Progenitor cell of endocrine pancreas (in vitro differentiated cells): ENCODE data around the gene MTREX. TPM values are rescaled to one million over a fixed set of nuclear protein-coding genes. Genes with fewer than 3 reads are reported as not detected.

Experiments used
- DNase-seq: peaks from one replicate; pipeline ENCODE4 v3.0.0; 2021; ENCODE audit warnings: low spot score; ENCODE audit not compliant: unreplicated experiment
- H3K27ac Mint-ChIP-seq: 2 replicates; pipeline ENCODE4 v1.8.0; 2021; ENCODE audit warnings: mild to moderate bottlenecking, moderate library complexity, mixed read lengths
- H3K27me3 Mint-ChIP-seq: 2 replicates; pipeline ENCODE4 v1.8.0; 2021; ENCODE audit warnings: mixed read lengths
- H3K36me3 Mint-ChIP-seq: 2 replicates; pipeline ENCODE4 v1.8.0; 2022; ENCODE audit warnings: mixed read lengths; ENCODE audit not compliant: insufficient read depth
- H3K4me1 Mint-ChIP-seq: 2 replicates; pipeline ENCODE4 v1.8.0; 2021; ENCODE audit warnings: low read depth, mixed read lengths
- H3K4me3 Mint-ChIP-seq: 2 replicates; pipeline ENCODE4 v1.8.0; 2021; ENCODE audit warnings: low read depth, mild to moderate bottlenecking, moderate library complexity, mixed read lengths
- H3K9me3 Mint-ChIP-seq: 2 replicates; pipeline ENCODE4 v1.8.0; 2021; ENCODE audit warnings: low read depth, mixed read lengths
- CTCF ChIP-seq: fragments of 200-600 bp; sonication (generic); IDR thresholded peaks from one replicate; pipeline ENCODE4 v1.5.0; 2021; ENCODE audit warnings: antibody characterized with exemption, mild to moderate bottlenecking; ENCODE audit not compliant: unreplicated experiment
- total RNA-seq: library from RNA; stranded (reverse); gene quantifications from 2 replicates; pipeline ENCODE4 v1.2.1, GENCODE V29; 2021

MTREX gene
- total RNA-seq, 1 donor from 2014 or later, result 75.5 TPM

- Mint-ChIP-seq H3K4me1 (peaks cover 10% of the 10 kb centered on the region), H3K27ac (no peak overlapping the region), H3K9me3 (no peaks in the 10 kb centered on the region), H3K4me3 (no peak overlapping the region), H3K36me3 (peaks cover 9% of the 10 kb centered on the region), H3K27me3 (no peaks in the 10 kb centered on the region)
- no peak for TF ChIP-seq CTCF
- DNase-seq, result no peak
Measured at GRCh38 chr5:55415071-55415470, 107.3 kb downstream of the MTREX start.

- H3K4me1 Mint-ChIP-seq, result peaks cover 10% of the 10 kb centered on the region
- H3K27ac Mint-ChIP-seq, result no peak overlapping the region
- H3K27me3 Mint-ChIP-seq, result no peaks in the 10 kb centered on the region
- peaks cover 9% of the 10 kb centered on the region for H3K36me3 Mint-ChIP-seq
- no peaks in the 10 kb centered on the region for H3K9me3 Mint-ChIP-seq
- TF ChIP-seq CTCF, result no peak
- no peak overlapping the region for H3K4me3 Mint-ChIP-seq
- DNase-seq, result no peak
Measured at GRCh38 chr5:55416306-55416705, 108.5 kb downstream of the MTREX start.

GRCh38 chr5:55418994-55419968 lies 111.5 kb downstream of the MTREX start:
- H3K9me3 Mint-ChIP-seq, result no peaks in the 10 kb centered on the region
- TF ChIP-seq CTCF, result no peak
- H3K4me1 Mint-ChIP-seq, result peaks cover 10% of the 10 kb centered on the region
- no peak overlapping the region for H3K4me3 Mint-ChIP-seq
- H3K27me3 Mint-ChIP-seq, result no peaks in the 10 kb centered on the region
- no peak overlapping the region for H3K27ac Mint-ChIP-seq
- H3K36me3 Mint-ChIP-seq, result peaks cover 16% of the 10 kb centered on the region
- no peak for DNase-seq

DNA sequence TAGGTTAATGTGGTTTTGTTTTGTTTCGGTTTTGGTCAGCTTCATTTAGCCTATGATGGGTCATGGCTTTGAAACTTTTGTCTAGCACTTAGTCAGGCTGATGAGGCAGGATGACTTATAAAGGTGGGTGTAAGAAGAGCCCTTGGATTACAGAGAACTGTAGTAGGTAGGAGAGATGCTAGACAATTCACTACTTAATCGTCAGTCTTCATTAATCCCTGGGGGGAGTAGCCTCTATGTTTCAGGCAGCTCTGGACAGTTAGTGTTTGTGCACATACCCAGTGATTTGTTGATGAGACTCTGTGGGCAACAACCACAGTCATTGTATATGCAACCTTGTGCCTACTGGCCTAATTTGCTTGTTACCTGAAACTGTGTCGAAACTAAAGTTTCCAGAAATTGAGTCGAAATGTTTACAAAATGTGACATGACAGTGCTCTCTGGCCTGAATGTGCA lies 113.3 kb downstream of the MTREX start:
- H3K4me3 Mint-ChIP-seq, result no peak overlapping the region
- no peak for DNase-seq
- TF ChIP-seq CTCF, result no peak
- no peaks in the 10 kb centered on the region for H3K9me3 Mint-ChIP-seq
- H3K4me1 Mint-ChIP-seq, result peaks cover 5% of the 10 kb centered on the region
- H3K36me3 Mint-ChIP-seq, result peaks cover 20% of the 10 kb centered on the region
- no peak overlapping the region for H3K27ac Mint-ChIP-seq
- H3K27me3 Mint-ChIP-seq, result no peaks in the 10 kb centered on the region

- Mint-ChIP-seq H3K9me3 (peaks cover 24% of the 10 kb centered on the region), H3K27ac (no peak overlapping the region), H3K27me3 (no peaks in the 10 kb centered on the region), H3K4me3 (no peak overlapping the region), H3K4me1 (no peaks in the 10 kb centered on the region), H3K36me3 (peaks cover 50% of the 10 kb centered on the region)
- TF ChIP-seq CTCF, result no peak
- DNase-seq, result no peak
Measured at GRCh38 chr5:55426455-55426854, 118.7 kb downstream of the MTREX start.
